MM.1S (cell line): Measurements from ENCODE around the gene HDAC10.

ENCODE experiments used
- DNase-seq: peaks from one replicate; pipeline ENCODE4 v3.0.0-alpha.2; 2015
- H2AFZ ChIP-seq: fragments of 300-600 bp; sonication (generic); 2 replicates; pipeline ENCODE4 v1.6.0; 2016; ENCODE audit warnings: antibody characterized with exemption, low read length
- H3F3A ChIP-seq: fragments of 300-600 bp; sonication (generic); 2 replicates; pipeline ENCODE4 v1.6.1; 2016; ENCODE audit warnings: mild to moderate bottlenecking, antibody characterized with exemption, low read length, moderate library complexity, mixed read lengths; ENCODE audit not compliant: insufficient read depth
- H3K27ac ChIP-seq: fragments of 300-600 bp; sonication (generic); 2 replicates; pipeline ENCODE4 v1.5.1; 2016; ENCODE audit warnings: mild to moderate bottlenecking, low read length
- H3K27me3 ChIP-seq: fragments of 300-600 bp; sonication (generic); replicated peaks from 2 replicates; pipeline ENCODE4 v1.6.0; 2016; ENCODE audit warnings: low read length; ENCODE audit not compliant: insufficient read depth
- H3K36me3 ChIP-seq: fragments of 300-600 bp; sonication (generic); replicated peaks from 2 replicates; pipeline ENCODE4 v1.6.1; 2016; ENCODE audit warnings: mild to moderate bottlenecking, low read length, mixed read lengths; ENCODE audit not compliant: insufficient read depth
- H3K4me1 ChIP-seq: fragments of 300-600 bp; sonication (generic); 2 replicates; pipeline ENCODE4 v1.6.1; 2016; ENCODE audit warnings: low read length, mixed read lengths
- H3K4me2 ChIP-seq: fragments of 300-600 bp; sonication (generic); 2 replicates; pipeline ENCODE4 v1.6.0; 2016; ENCODE audit warnings: low read depth, low read length
- H3K4me3 ChIP-seq: fragments of 300-600 bp; sonication (generic); 2 replicates; pipeline ENCODE4 v1.5.1; 2016; ENCODE audit warnings: low read length, mixed read lengths
- H3K79me2 ChIP-seq: fragments of 300-600 bp; sonication (generic); 2 replicates; pipeline ENCODE4 v1.6.1; 2016; ENCODE audit warnings: mixed run types, low read length, mixed read lengths
- H3K9ac ChIP-seq: fragments of 300-600 bp; sonication (generic); 2 replicates; pipeline ENCODE4 v1.6.1; 2016; ENCODE audit warnings: low read length, mixed read lengths
- H3K9me2 ChIP-seq: fragments of 300-600 bp; sonication (generic); replicated peaks from 2 replicates; pipeline ENCODE4 v1.6.1; 2016; ENCODE audit warnings: mild to moderate bottlenecking, low read length, mixed read lengths; ENCODE audit not compliant: insufficient read depth
- H3K9me3 ChIP-seq: fragments of 300-600 bp; sonication (generic); replicated peaks from 2 replicates; pipeline ENCODE4 v1.6.1; 2016; ENCODE audit warnings: mild to moderate bottlenecking, low read length, mixed read lengths; ENCODE audit not compliant: insufficient read depth
- H4K20me1 ChIP-seq: fragments of 300-600 bp; sonication (generic); 2 replicates; pipeline ENCODE4 v1.6.1; 2016; ENCODE audit warnings: mild to moderate bottlenecking, low read length, moderate library complexity, mixed read lengths; ENCODE audit not compliant: insufficient read depth
- CTCF ChIP-seq: fragments of 300-600 bp; sonication (generic); IDR thresholded peaks from 2 replicates; pipeline ENCODE4 v1.5.1; 2016; ENCODE audit warnings: antibody characterized with exemption, low read length, mixed read lengths
- EZH2 ChIP-seq: fragments of 300-600 bp; sonication (generic); optimal IDR thresholded peaks from 2 replicates; pipeline ENCODE3; 2017; ENCODE audit warnings: low read depth, mild to moderate bottlenecking, antibody characterized with exemption, low read length, mixed read lengths
- EZH2phosphoT487 ChIP-seq: fragments of 300-600 bp; sonication (generic); IDR thresholded peaks from 2 replicates; pipeline ENCODE4 v1.6.1; 2018; ENCODE audit warnings: antibody characterized with exemption, low read length

Gene HDAC10

GRCh38 chr22:50219800-50220602, 31.1 kb downstream of the HDAC10 start:
- Histone ChIP-seq H3F3A (no peaks in the 10 kb centered on the region), H3K4me1 (no peaks in the 10 kb centered on the region), H3K9me3 (no peaks in the 10 kb centered on the region), H2AFZ (no peak overlapping the region), H4K20me1 (no peaks in the 10 kb centered on the region), H3K9ac (no peak overlapping the region), H3K36me3 (no peaks in the 10 kb centered on the region), H3K4me3 (no peak overlapping the region), H3K9me2 (no peaks in the 10 kb centered on the region), H3K4me2 (no peak overlapping the region), H3K27me3 (no peaks in the 10 kb centered on the region), H3K27ac (no peak overlapping the region), H3K79me2 (peaks cover 3% of the 10 kb centered on the region)
- DNase-seq, result no peak
- TF ChIP-seq CTCF (no peak), EZH2 (no peak), EZH2phosphoT487 (no peak)

- H3K36me3 ChIP-seq, result no peaks in the 10 kb centered on the region
Observed at GRCh38 chr22:50218996-50219727, 31.9 kb downstream of the HDAC10 start.

GRCh38 chr22:50218153-50218995, 32.7 kb downstream of the HDAC10 start:
- H3K4me2 ChIP-seq, result no peak overlapping the region

More at GRCh38 chr22:50218996-50219727, 31.9 kb downstream of the HDAC10 start:
- Histone ChIP-seq H3K4me1 (no peaks in the 10 kb centered on the region), H3K4me2 (no peak overlapping the region), H3K4me3 (no peak overlapping the region), H4K20me1 (no peaks in the 10 kb centered on the region), H3K27ac (no peak overlapping the region), H2AFZ (no peak overlapping the region), H3K9me3 (no peaks in the 10 kb centered on the region), H3K27me3 (no peaks in the 10 kb centered on the region), H3F3A (no peaks in the 10 kb centered on the region), H3K9ac (no peak overlapping the region), H3K79me2 (peaks cover 9% of the 10 kb centered on the region), H3K9me2 (no peaks in the 10 kb centered on the region)
- no peak for DNase-seq
- TF ChIP-seq CTCF, result no peak
- no peak for TF ChIP-seq EZH2
- no peak for TF ChIP-seq EZH2phosphoT487

More at GRCh38 chr22:50218153-50218995, 32.7 kb downstream of the HDAC10 start:
- no peak for TF ChIP-seq EZH2
- TF ChIP-seq EZH2phosphoT487, result no peak
- TF ChIP-seq CTCF, result no peak
- Histone ChIP-seq H4K20me1 (no peaks in the 10 kb centered on the region), H3K9me2 (no peaks in the 10 kb centered on the region), H3K79me2 (peaks cover 14% of the 10 kb centered on the region), H3K27ac (no peak overlapping the region), H3F3A (no peaks in the 10 kb centered on the region), H3K9me3 (no peaks in the 10 kb centered on the region), H3K4me1 (no peaks in the 10 kb centered on the region), H3K27me3 (no peaks in the 10 kb centered on the region), H2AFZ (no peak overlapping the region), H3K36me3 (no peaks in the 10 kb centered on the region), H3K4me3 (no peak overlapping the region), H3K9ac (no peak overlapping the region)
- DNase-seq, result no peak
